ENCODE measurements around the gene PTPRT.

GRCh38 chr20:42613076-42613475, 576.6 kb downstream of the PTPRT start:
- no peak for TF ChIP-seq EZH2phosphoT487 (IDR thresholded peaks at IDR 0.05; ENCODE audit: low read length)
- TF ChIP-seq CTCF (IDR thresholded peaks at IDR 0.05; ENCODE audit: low read length), result no peak
- no peak for TF ChIP-seq EZH2 (optimal IDR thresholded peaks at IDR 0.05; ENCODE audit: low read depth, low read length)

Data from MM.1S (cell line).